Smooth muscle cell of the pulmonary artery (primary cell): ENCODE data around the gene SCAMP3. TPM values are rescaled to one million over a fixed set of nuclear protein-coding genes. Genes with fewer than 3 reads are reported as not detected.

Experiments used
- total RNA-seq: library from RNA; depleted of rRNA; stranded (reverse); fragments of >200 nt; gene quantifications from 2 replicates; pipeline ENCODE4 v1.2.3, GENCODE V29; 2014

SCAMP3 gene
- total RNA-seq, result 51.1 and 69.8 TPM in 2 replicates

DNA sequence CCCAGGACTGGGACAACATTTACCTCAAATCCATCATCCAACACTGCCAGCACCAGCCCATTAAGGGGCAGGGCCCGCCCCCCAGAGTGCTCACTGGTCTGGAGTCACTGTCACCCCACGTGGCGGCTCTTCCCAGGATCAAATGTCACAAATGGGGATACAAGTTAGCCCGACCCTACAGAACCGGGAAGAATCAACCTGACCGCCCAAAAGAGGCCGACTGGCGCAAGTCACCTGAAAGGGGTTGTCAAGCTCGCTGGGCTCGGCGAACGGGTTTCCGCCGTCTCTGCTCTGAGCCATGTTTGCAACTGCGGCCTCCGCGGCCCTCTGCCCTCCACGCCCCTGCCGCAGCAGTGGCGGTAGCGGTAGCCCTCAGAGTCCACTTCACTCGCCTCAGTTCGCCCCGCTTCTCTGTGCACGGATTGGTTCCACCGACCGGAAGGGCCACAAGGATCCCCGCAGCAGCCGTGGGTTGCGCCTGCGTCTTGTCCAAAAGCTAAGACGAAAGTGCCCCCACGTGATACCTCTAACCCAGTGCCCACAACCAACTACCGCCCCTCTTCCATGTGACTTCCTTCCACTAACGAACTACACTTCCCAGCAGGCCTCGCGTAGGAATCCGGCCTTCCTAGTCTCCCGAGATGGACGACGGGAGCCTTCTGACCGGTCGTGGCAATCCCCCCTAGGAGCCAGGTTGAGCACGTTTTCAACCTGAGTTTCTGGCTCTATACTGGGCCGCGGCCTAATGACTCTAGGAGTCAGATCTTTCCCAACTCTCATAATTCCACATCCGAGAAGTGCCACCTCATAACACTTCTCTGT is at the start of gene SCAMP3:
Gene SCAMP3 (minus strand): TSS at position 509 of the 822 bp plus-strand sequence. CDS start 209 bp downstream, at position 300.

DNA sequence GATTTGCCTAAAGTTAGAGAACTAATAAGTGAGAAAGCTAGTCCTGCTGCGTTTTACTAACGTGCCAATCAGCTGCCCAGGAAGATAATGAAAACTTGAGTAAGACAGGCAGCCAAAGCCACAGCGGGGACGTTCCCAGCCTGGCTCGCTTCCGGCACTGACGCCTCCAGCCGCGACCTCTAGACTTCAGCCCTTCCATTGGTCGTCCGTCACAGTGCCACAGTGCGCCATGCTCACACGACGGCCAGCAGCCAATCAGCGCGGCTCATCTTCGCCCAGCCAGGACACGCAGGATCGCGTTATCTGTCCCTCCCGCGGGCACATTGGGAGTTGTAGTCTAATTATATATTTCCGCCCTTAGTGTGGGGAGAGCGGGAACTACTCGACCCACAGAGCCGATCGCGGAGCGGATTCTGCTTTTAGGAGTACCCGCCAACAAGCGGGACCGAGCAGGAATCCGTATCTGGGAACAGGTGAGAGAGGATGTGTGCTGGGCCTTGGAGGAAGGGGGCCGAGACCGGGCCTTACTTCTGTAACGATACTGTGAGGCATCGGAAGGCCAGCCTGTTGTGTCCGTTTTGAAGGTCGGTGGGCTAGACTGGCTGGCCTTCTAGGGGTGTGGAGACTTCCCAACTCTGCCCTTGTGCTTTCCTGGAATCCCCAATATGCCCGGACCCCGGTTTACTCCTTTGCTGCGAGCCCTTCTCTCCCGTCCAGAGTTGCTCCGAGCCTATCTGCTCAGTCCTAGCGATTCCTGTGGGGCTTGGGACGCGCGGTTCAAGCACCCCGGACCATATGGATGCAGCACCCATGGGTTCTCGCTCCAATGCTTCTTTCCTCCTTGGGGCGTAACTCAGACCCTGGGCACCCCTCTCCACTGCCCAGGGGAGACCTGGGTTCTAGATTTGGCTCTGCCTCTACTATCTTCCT is 46.6 kb upstream of the SCAMP3 start, which contains the start of gene FDPS:
Gene FDPS (plus strand): TSS at position 374 of the 930 bp plus-strand sequence. CDS start 924 bp downstream, outside the sequence.

DNA sequence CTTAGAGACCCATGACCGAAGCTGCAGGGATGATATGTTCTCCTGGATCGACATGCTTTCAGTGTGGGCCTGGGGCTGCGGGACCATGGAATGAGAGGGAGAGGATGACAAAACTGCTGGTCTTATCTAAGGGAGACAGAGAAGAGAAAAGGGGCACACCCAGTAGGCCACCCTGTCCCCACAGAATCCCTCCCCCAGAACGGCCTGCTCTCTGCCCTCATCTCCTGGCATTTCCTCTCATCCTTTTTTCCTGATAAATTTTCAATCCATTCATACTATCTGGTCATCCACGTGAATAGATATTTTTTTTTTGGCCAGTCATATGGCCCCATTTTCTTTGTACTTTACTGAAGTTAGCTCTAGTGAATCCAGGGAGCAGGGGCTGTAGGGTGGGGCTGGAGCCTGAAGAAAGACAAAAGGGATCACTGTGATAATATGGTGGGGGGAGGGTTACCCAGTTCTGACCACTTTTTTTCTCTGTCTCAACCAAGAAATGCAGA is 39.2 kb upstream of the SCAMP3 start, which contains the start of gene PKLR:
Gene PKLR (minus strand): TSS at position 97 of the 500 bp plus-strand sequence. CDS start 43 bp downstream, at position 54.

DNA sequence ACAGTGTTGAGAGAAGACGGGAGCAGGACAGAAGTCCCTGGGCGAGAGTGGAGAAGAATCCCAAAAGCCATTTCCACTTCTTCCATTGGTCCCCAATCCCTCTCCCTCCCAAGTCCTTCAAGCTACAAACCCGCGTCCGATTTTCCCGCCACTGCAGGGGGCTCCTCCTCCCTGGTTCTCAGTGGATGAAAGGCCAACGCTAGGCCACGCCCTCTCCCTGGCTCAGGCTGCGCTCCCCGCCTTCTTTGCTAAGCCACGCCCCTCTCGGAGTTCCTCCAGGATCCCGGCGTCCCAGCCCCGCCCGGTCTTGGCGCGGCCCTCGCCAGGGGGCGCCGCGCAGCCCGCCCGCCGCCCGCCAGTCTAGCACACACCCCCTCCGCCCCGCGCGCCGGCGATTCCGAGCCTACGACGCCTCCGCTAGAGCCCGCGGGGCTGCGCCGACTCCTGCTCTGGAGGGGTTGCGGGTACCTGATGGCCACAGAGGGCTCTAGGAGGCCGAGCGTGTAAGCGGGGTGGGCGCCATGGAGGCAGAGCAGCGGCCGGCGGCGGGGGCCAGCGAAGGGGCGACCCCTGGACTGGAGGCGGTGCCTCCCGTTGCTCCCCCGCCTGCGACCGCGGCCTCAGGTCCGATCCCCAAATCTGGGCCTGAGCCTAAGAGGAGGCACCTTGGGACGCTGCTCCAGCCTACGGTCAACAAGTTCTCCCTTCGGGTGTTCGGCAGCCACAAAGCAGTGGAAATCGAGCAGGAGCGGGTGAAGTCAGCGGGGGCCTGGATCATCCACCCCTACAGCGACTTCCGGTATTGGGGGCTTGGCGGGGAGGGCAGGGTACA is 15.1 kb upstream of the SCAMP3 start, which contains the start of gene HCN3:
Gene HCN3 (plus strand): TSS at position 394 of the 832 bp plus-strand sequence. CDS start 128 bp downstream, at position 522.

DNA sequence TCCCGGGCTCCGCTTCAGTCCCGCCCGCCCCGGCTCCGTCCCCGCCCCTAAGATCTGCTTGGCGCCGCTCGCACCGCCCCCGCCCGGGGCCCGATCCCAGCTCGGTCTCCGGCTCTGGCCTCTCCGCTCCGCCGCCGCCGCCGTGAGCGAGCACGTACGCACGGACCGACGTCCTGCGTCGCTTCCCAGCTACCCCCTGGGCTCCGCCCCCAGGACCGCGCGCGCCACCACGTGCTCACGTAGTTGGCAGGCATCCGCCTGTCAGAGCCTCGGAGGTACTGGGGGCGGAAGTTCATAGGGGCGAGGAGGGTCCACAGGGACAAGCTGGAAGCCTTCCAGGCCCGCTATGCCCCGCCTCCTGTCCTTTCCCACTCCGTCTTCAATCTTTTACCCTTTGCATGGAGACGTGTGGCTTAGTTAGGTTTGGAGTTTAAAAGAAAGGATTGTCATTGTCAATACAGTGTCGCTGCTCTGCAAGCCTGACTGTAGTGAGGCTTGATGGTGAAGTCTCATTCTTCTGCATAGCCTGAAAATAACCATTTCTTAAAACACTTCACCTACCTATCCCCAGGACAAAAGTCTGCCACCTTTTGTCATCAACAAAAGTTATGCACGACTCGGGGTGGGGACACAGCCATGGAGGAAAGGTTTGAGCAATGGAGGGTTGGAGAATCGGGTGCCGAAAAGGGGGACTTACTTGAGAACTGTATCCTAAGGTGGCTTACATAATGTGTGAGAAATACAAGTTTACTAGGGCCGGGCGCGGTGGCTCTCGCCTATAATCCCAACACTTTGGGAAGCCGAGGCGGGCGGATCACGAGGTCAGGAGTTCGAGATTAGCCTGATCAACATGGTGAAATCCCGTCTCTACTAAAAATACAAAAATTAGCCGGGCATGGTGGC is 11.4 kb upstream of the SCAMP3 start, which contains the start of gene CLK2:
Gene CLK2 (minus strand): TSS at position 162 of the 903 bp plus-strand sequence. CDS start 2,527 bp downstream, outside the sequence.

DNA sequence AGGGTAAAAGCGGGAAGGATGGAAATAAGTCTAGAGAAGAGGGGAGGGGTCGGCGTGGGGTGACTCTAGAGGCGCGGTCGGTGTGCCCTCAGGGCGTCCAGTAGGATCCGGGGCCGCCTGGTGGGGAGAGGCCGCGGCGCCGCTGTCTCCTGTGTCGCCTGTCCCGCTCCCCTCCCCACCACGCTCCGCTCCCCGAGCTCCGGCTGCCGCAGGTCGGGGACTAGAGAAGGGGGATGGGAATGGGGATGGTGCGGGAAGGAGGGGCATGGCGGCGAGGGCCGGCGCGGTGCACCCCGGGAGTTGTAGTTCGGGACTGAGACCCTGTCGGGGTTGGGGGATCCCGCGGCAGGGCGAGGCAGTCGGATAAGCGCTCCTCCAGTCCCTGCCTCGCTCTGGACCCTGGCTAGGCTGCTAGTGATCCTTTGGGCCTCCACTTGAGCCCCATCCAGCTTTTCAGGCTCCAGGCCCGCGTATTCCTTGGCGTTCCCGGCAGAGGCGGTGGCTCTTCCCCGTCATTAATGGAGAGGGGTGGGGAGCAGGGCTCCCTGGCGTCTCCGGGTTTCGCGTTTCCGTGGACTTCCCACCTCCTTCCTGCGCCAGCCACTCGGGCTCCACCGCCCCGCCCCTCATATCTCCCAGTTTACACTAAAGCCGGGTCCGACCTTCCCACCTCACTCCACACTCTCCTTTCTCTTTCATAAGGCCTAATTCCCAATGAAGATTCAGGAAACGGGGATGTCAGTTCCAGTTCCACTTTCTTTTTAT is 6.7 kb downstream of the SCAMP3 start, which contains the start of gene ENTREP3:
Gene ENTREP3 (minus strand): TSS at position 241 of the 765 bp plus-strand sequence. CDS start 606 bp downstream, outside the sequence.

DNA sequence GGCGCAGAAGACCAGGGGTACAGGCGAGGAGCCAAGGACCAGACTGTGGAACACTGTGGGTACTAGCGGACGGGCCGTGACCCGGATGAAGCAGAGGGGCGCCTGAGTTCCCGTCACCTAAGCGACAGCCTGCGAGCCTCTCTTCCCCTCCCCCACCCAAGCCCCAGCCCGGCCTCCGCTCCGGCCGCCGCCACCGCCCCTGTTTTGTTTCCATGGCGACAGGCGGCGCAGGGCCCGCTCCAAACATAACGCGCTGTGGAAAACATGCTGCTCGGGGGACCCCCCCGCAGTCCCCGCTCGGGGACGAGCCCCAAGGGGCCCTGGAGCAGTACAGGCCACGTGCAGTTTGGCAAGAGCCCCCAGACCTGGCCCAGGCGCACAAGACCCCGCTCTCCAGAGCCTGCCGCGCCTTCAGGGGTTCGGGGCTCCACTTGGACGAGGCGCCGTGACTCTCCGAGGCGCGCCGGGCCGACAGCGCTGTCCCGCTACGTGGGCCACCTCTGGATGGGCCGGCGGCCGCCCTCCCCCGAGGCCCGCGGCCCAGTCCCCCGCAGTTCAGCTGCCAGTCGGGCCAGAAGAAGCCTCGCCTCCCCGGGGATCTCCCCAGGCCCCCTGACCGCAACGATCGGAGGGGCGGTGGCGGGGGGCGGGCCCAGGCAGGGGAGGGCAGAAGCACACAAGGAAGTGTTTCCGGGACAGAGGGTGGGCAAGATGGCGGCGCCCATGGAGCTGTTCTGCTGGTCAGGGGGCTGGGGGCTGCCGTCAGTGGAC is 53.4 kb downstream of the SCAMP3 start, which contains the start of gene MTX1:
Gene MTX1 (plus strand): TSS at position 155 of the 771 bp plus-strand sequence. CDS start 110 bp downstream, at position 265.

DNA sequence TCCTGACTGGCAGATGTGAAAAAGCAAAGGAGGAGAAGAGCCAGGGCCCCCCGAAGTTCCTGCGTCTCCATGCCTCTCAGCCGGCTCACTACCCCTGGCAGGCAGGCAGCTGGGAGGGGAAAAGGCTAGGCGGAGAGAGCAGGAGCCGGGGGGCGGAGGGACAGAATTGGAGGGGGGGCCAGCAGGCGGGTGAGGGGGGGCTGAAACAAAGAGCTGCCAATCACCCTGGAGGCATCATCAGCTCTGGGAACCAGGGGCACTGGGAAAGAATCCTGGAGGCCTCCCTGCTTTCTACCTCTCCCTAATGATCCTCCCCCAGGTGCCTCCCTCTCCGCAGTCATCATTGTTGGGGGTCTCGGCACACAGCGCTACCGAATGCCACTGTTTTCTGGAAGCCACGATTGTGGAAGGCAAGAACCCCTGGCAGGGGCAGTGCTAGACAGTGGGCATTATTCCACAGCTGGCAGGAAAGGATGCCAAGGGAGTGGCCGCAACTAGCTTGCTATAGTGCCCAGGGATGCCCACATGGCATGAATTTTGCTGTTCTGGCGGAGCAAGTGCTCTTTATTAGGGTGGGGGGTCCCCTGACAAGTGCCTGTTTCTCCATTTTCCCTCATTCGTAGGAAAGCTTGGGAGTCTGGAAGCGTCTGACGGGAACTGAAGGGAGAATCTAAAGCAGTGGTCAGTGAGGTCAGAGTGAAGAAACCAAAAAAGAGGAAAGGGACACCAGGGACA is 54.2 kb downstream of the SCAMP3 start, which contains the start of gene THBS3:
Gene THBS3 (minus strand): TSS at position 92 of the 735 bp plus-strand sequence. CDS start 21 bp downstream, at position 71.

Other genes starting within 250 kb of the SCAMP3 start
- 0.07 TPM in 1 of 2 replicates, not detected in the other for gene DCST2, start 228.6 kb downstream of the SCAMP3 start, total RNA-seq
- gene DCST1, start 228.5 kb downstream of the SCAMP3 start, total RNA-seq, result not detected in 2 replicates
- gene ADAM15, start 211.0 kb downstream of the SCAMP3 start, total RNA-seq, result 113 and 152 TPM in 2 replicates
- gene EFNA4, start 198.6 kb downstream of the SCAMP3 start, total RNA-seq, result 4.6 and 6.5 TPM in 2 replicates
- gene EFNA3, start 183.5 kb downstream of the SCAMP3 start, total RNA-seq, result 3.1 and 4.2 TPM in 2 replicates
- gene EFNA1, start 134.5 kb downstream of the SCAMP3 start, total RNA-seq, result 1.0 and 3.7 TPM in 2 replicates
- 18.8 and 22.9 TPM in 2 replicates for gene SLC50A1, start 126.5 kb downstream of the SCAMP3 start, total RNA-seq
- gene DPM3, start 121.8 kb downstream of the SCAMP3 start, total RNA-seq, result 18.4 and 18.5 TPM in 2 replicates
- 137 and 153 TPM in 2 replicates for gene KRTCAP2, start 89.1 kb downstream of the SCAMP3 start, total RNA-seq
- gene TRIM46, start 88.5 kb downstream of the SCAMP3 start, total RNA-seq, result 5.2 and 12.0 TPM in 2 replicates
- gene THBS3, start 54.5 kb downstream of the SCAMP3 start, total RNA-seq, result 32.0 and 94.1 TPM in 2 replicates
- 29.9 and 34.6 TPM in 2 replicates for gene MTX1, start 53.7 kb downstream of the SCAMP3 start, total RNA-seq
- 11.1 and 20.4 TPM in 2 replicates for gene ENTREP3, start 6.9 kb downstream of the SCAMP3 start, total RNA-seq
- 33.0 and 36.0 TPM in 2 replicates for gene CLK2, start 11.1 kb upstream of the SCAMP3 start, total RNA-seq
- gene HCN3, start 15.1 kb upstream of the SCAMP3 start, total RNA-seq, result 0.91 and 1.4 TPM in 2 replicates
- gene PKLR, start 39.1 kb upstream of the SCAMP3 start, total RNA-seq, result under 0.01 TPM in 1 of 2 replicates, not detected in the other
- 106 and 139 TPM in 2 replicates for gene FDPS, start 46.5 kb upstream of the SCAMP3 start, total RNA-seq
- gene RUSC1, start 58.5 kb upstream of the SCAMP3 start, total RNA-seq, result 16.7 and 19.0 TPM in 2 replicates